Ishikawa (cell line): ENCODE results near the gene PRPSAP2.

Experiments used
- CEBPB ChIP-seq: IDR thresholded peaks from 2 replicates; pipeline ENCODE4 v1.6.1; 2012
- EGR1 ChIP-seq: IDR thresholded peaks from 2 replicates; pipeline ENCODE4 v1.6.1; 2012
- EP300 ChIP-seq: IDR thresholded peaks from 2 replicates; pipeline ENCODE4 v1.6.1; 2012; ENCODE audit warnings: borderline replicate concordance
- MAX ChIP-seq: IDR thresholded peaks from 2 replicates; pipeline ENCODE4 v1.6.1; 2012
- NFIC ChIP-seq: IDR thresholded peaks from 2 replicates; pipeline ENCODE4 v1.6.1; 2012
- RAD21 ChIP-seq: IDR thresholded peaks from 2 replicates; pipeline ENCODE4 v1.6.1; 2012; ENCODE audit warnings: low read depth
- TAF1 ChIP-seq: IDR thresholded peaks from 2 replicates; pipeline ENCODE4 v1.6.1; 2012; ENCODE audit warnings: low read depth, mild to moderate bottlenecking
- TCF12 ChIP-seq: IDR thresholded peaks from 2 replicates; pipeline ENCODE4 v1.6.1; 2012; ENCODE audit warnings: low read depth
- TEAD4 ChIP-seq: IDR thresholded peaks from 2 replicates; pipeline ENCODE4 v1.6.1; 2012
- YY1 ChIP-seq: IDR thresholded peaks from 2 replicates; pipeline ENCODE4 v1.6.1; 2012; ENCODE audit warnings: low read depth
- ZBTB7A ChIP-seq: IDR thresholded peaks from 2 replicates; pipeline ENCODE4 v1.6.1; 2012; ENCODE audit warnings: low read depth
- TF ChIP-seq, protein P1 (sequence below): IDR thresholded peaks from 2 replicates; pipeline ENCODE4 v1.6.1; 2012

- no peak for TF ChIP-seq YY1
- TF ChIP-seq TAF1, result no peak
- no peak for TF ChIP-seq EP300
- no peak for TF ChIP-seq TCF12
- no peak for TF ChIP-seq RAD21
- no peak for TF ChIP-seq ZBTB7A
- TF ChIP-seq EGR1, result no peak
- no peak for TF ChIP-seq MAX
- no peak for TF ChIP-seq CEBPB
- TF ChIP-seq NFIC, result no peak
- TF ChIP-seq TEAD4, result no peak
- TF ChIP-seq, protein P1, sequence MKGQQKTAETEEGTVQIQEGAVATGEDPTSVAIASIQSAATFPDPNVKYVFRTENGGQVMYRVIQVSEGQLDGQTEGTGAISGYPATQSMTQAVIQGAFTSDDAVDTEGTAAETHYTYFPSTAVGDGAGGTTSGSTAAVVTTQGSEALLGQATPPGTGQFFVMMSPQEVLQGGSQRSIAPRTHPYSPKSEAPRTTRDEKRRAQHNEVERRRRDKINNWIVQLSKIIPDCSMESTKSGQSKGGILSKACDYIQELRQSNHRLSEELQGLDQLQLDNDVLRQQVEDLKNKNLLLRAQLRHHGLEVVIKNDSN, result no peak
Observed at GRCh38 chr17:18961634-18962493, 103.9 kb downstream of the PRPSAP2 start.
